Measurements from ENCODE around the gene CLDN10.

DNA sequence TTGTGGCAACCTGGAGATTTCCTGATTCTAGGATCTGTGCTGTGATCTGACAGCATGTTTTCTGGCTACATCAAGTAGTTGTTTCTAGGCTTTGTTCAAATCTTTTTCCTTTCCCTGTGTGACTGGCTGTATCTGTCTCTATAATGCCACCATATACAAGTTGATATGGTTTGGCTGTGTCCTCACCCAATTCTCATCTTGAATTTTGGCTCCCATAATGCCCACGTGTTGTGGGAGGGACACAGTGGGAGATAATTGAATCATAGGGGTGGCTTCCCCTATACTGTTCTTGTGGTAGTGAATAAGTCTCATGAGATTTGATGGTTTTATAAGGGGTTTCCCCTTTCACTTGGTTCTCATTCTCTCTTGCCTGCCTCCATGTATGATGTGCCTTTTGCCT lies 24.6 kb upstream of the CLDN10 start:
- TF ChIP-seq, protein P1, sequence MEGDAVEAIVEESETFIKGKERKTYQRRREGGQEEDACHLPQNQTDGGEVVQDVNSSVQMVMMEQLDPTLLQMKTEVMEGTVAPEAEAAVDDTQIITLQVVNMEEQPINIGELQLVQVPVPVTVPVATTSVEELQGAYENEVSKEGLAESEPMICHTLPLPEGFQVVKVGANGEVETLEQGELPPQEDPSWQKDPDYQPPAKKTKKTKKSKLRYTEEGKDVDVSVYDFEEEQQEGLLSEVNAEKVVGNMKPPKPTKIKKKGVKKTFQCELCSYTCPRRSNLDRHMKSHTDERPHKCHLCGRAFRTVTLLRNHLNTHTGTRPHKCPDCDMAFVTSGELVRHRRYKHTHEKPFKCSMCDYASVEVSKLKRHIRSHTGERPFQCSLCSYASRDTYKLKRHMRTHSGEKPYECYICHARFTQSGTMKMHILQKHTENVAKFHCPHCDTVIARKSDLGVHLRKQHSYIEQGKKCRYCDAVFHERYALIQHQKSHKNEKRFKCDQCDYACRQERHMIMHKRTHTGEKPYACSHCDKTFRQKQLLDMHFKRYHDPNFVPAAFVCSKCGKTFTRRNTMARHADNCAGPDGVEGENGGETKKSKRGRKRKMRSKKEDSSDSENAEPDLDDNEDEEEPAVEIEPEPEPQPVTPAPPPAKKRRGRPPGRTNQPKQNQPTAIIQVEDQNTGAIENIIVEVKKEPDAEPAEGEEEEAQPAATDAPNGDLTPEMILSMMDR (IDR thresholded peaks at IDR 0.05): no peak
- TF ChIP-seq POLR2A (IDR thresholded peaks at IDR 0.05): no peak

Measured in thyroid gland (tissue), 4 donors.